CD14-positive monocyte (primary cell): Measurements from ENCODE around the gene FGFRL1. TPM values are rescaled to one million over a fixed set of nuclear protein-coding genes. Genes with fewer than 3 reads are reported as not detected.

Source experiments
- DNase-seq, 3 donors: peaks; one replicate each; pipeline ENCODE4 v3.0.0-alpha.2; 2011 to 2022
- H2AFZ ChIP-seq: 2 replicates; pipeline ENCODE4 v1.6.0; 2012; ENCODE audit warnings: mild to moderate bottlenecking, low read depth, low read length, inconsistent platforms; ENCODE audit not compliant: insufficient read depth, poor library complexity, severe bottlenecking
- H3K27ac ChIP-seq, 2 donors: 1 replicate in 1 of 2; 2 replicates in 1 of 2; pipeline ENCODE4 v1.5.1; 2012 to 2013; ENCODE audit warnings: low read length in 2 of 2, control low read depth in 1 of 2, inconsistent platforms in 1 of 2, low read depth in 1 of 2, mild to moderate bottlenecking in 1 of 2
- H3K27me3 ChIP-seq, 2 donors: one replicate each; pipeline versions ENCODE4 v1.6.0 to v1.6.1; 2011 to 2013; ENCODE audit warnings: low read length in 2 of 2; ENCODE audit not compliant: control insufficient read depth in 2 of 2, insufficient read depth in 2 of 2
- H3K36me3 ChIP-seq, 2 donors: replicated peaks in 1 of 2; 1 replicate in 1 of 2; 2 replicates in 1 of 2; pipeline versions ENCODE4 v1.5.1 to v1.6.1; 2012 to 2013; ENCODE audit warnings: low read length in 2 of 2, control low read depth in 1 of 2, inconsistent platforms in 1 of 2, mild to moderate bottlenecking in 1 of 2; ENCODE audit not compliant: insufficient read depth in 2 of 2, control insufficient read depth in 1 of 2
- H3K4me1 ChIP-seq, 2 donors: 1 replicate in 1 of 2; 2 replicates in 1 of 2; pipeline versions ENCODE4 v1.5.1 to v1.6.1; 2012 to 2013; ENCODE audit warnings: low read length in 2 of 2, control low read depth in 1 of 2, inconsistent platforms in 1 of 2, mild to moderate bottlenecking in 1 of 2, moderate library complexity in 1 of 2; ENCODE audit not compliant: insufficient read depth in 2 of 2, control insufficient read depth in 1 of 2
- H3K4me2 ChIP-seq: replicated peaks from 2 replicates; pipeline ENCODE3; 2012; ENCODE audit warnings: low read length, moderate library complexity, mild to moderate bottlenecking; ENCODE audit not compliant: poor library complexity, severe bottlenecking; ENCODE audit errors: extremely low read depth
- H3K4me3 ChIP-seq, 3 experiments: fragments of 200-600 bp in 1 of 3; sonication (generic) in 1 of 3; replicated peaks in 1 of 3; 1 replicate in 2 of 3; 2 replicates in 1 of 3; pipeline ENCODE4 v1.5.1; 2011 to 2013; ENCODE audit warnings: low read length in 3 of 3, mild to moderate bottlenecking in 3 of 3, control low read depth in 2 of 3, low read depth in 2 of 3, inconsistent platforms in 1 of 3, moderate library complexity in 1 of 3
- H3K79me2 ChIP-seq: 2 replicates; pipeline ENCODE4 v1.6.0; 2012; ENCODE audit warnings: mild to moderate bottlenecking, control low read depth, inconsistent platforms, low read length, moderate library complexity; ENCODE audit not compliant: insufficient read depth
- H3K9ac ChIP-seq: 2 replicates; pipeline ENCODE4 v1.6.0; 2017; ENCODE audit warnings: low read length, mild to moderate bottlenecking; ENCODE audit not compliant: insufficient read depth, poor library complexity, severe bottlenecking
- H3K9me3 ChIP-seq, 2 donors: replicated peaks in 1 of 2; 1 replicate in 1 of 2; 2 replicates in 1 of 2; pipeline versions ENCODE4 v1.5.1 to v1.6.1; 2012 to 2013; ENCODE audit warnings: low read length in 2 of 2, control low read depth in 1 of 2; ENCODE audit not compliant: control insufficient read depth in 1 of 2, insufficient read depth in 1 of 2
- H4K20me1 ChIP-seq: 2 replicates; pipeline ENCODE4 v1.6.0; 2012; ENCODE audit warnings: mild to moderate bottlenecking, low read length, control low read depth, moderate library complexity; ENCODE audit not compliant: insufficient read depth
- H3K27ac Mint-ChIP-seq, 7 donors: one replicate each; pipeline ENCODE4 v1.8.0; 2020; ENCODE audit warnings: mild to moderate bottlenecking in 7 of 7, mixed read lengths in 7 of 7, moderate library complexity in 6 of 7, inconsistent platforms in 2 of 7
- H3K27me3 Mint-ChIP-seq, 3 donors: one replicate each; pipeline ENCODE4 v1.8.0; 2021 to 2022; ENCODE audit warnings: low read depth in 3 of 3, mild to moderate bottlenecking in 3 of 3, mixed read lengths in 3 of 3, moderate library complexity in 3 of 3, inconsistent platforms in 1 of 3
- H3K36me3 Mint-ChIP-seq, 2 donors: one replicate each; pipeline ENCODE4 v1.8.0; 2020; ENCODE audit warnings: mixed read lengths in 2 of 2, inconsistent platforms in 1 of 2, mild to moderate bottlenecking in 1 of 2
- H3K4me1 Mint-ChIP-seq: one replicate; pipeline ENCODE4 v1.8.0; 2020; ENCODE audit warnings: mild to moderate bottlenecking, mixed read lengths
- H3K4me3 Mint-ChIP-seq, 2 donors: one replicate each; pipeline ENCODE4 v1.8.0; 2020; ENCODE audit warnings: mild to moderate bottlenecking in 2 of 2, mixed read lengths in 2 of 2, moderate library complexity in 1 of 2
- H3K9me3 Mint-ChIP-seq, 7 donors: one replicate each; pipeline ENCODE4 v1.8.0; 2020 to 2022; ENCODE audit warnings: mixed read lengths in 7 of 7, mild to moderate bottlenecking in 6 of 7, moderate library complexity in 6 of 7, inconsistent platforms in 2 of 7
- CTCF ChIP-seq: fragments of 200-600 bp; IDR thresholded peaks from one replicate; pipeline ENCODE4 v1.8.0; 2022; ENCODE audit warnings: antibody characterized with exemption, mild to moderate bottlenecking
- WGBS: methylation state at CpG from one replicate; pipeline ENCODE4 v1.1.5; 2013; ENCODE audit warnings: missing lambda C conversion rate; ENCODE audit not compliant: insufficient coverage; 5-methylcytosine and 5-hydroxymethylcytosine counted together
- intact Hi-C, 2 donors: fragments of 100-400 bp; cut with micrococcal nuclease; formaldehyde crosslinking; loops; one replicate each; pipeline versions ENCODE4 v1.15.0 to v1.15.1; 2023
- polyA plus RNA-seq, 3 donors: library from polyadenylated mRNA; depleted of rRNA in 1 of 3; unstranded in 2 of 3; stranded (reverse) in 1 of 3; fragments of 300-500 nt in 2 of 3; fragments of >200 nt in 1 of 3; fragmentation: Illumina TruSeq in 2 of 3; gene quantifications; 1 replicate in 2 of 3; 2 replicates in 1 of 3; pipeline ENCODE4 v1.2.3, GENCODE V29; 2012 to 2021

Gene FGFRL1
- polyA plus RNA-seq, 3 donors: 0.17 to 77.7 (median 0.28) TPM

GRCh38 chr4:971666-972500, 39.5 kb upstream of the FGFRL1 start:
- H3K27ac Mint-ChIP-seq: peak overlapping the region in 1 of 7 donors; percentile 30
- peaks cover 45% of the 10 kb centered on the region for H4K20me1 ChIP-seq

More at GRCh38 chr4:971666-972500, 39.5 kb upstream of the FGFRL1 start:
- peak overlapping the region; percentile 68 to 77 for H3K4me3 Mint-ChIP-seq
- Histone ChIP-seq H3K4me1 (peaks cover 25 to 38% of the 10 kb centered on the region in 2 donors), H3K9me3 (no peaks in the 10 kb centered on the region), H3K36me3 (peaks cover 0 to 8% of the 10 kb centered on the region in 2 donors), H3K9ac (peak overlapping the region; percentile 74), H2AFZ (no peak overlapping the region), H3K27ac (no peak overlapping the region), H3K4me2 (peak overlapping the region; percentile 98), H3K4me3 (peak overlapping the region in 2 of 3 experiments; percentile 46 to 90), H3K27me3 (peaks cover 0 to 24% of the 10 kb centered on the region in 2 donors), H3K79me2 (peaks cover 18% of the 10 kb centered on the region)
- peaks cover 0 to 5% (median 4%) of the 10 kb centered on the region in 7 donors for H3K9me3 Mint-ChIP-seq
- intact Hi-C loops: loop anchor here (2.0 to 10.0 kb wide), 5 partner anchors 35 to 187 kb away; partner anchors contain the start of gene FGFRL1 (in 1 of the 2)
- WGBS: 82% methylated on average over 17 of the region's 24 CpGs
- H3K27me3 Mint-ChIP-seq: peaks cover 4 to 26% (median 10%) of the 10 kb centered on the region in 3 donors
- DNase-seq: no peak
- peaks cover 7 to 8% of the 10 kb centered on the region in 2 donors for H3K36me3 Mint-ChIP-seq
- H3K4me1 Mint-ChIP-seq: peaks cover 15% of the 10 kb centered on the region
- TF ChIP-seq CTCF: no peak
